Measurements from ENCODE around the gene CRYBB1.

The CRYBB1 gene

DNA sequence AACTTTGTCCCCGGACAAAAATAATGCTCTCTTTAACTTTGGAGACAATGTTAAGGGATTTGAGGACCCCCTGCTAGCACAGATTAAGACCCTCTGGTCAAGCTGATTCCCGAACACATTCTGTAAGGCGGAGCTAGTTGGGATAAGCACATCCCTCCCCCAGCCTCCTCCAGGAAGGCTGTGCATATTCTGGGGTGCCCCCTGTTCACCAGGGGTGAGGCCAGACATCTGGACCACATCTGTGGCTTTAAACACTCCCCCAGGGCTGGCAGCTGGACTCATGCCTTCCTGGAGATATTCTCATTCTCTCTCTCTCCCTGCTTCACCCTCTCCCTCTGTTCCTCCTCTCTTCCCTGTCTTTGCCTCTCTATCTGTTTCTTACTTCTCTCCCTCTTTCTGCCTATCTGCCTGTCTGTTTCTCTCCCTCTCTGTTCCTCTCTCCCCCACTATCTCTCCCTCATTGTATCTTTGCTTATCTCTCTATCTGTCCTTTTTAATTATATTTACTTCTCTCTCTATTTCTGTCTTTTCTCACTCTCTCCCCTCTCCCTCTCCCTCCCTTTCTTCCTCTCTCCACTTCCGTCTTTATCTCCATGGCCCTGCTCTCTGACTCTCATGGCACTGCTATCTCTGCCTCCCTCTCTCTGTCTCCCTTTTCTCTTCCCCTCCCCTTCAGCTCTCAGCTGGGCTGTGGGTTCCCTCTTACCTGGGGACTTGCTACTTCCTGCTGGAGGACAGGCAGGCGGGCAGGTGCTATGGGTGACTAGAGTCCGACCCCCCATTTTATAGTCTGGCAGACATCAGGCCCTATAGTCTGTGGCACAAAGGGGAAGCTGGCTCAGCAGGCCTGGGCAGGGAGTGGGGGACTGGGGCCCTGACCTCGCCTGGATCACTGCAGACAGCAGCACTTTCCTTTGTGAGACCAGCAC, at the start of gene CRYBB1:
TSS of gene CRYBB1 (minus strand) at position 757 of the 929 bp plus-strand sequence. CDS start 1,708 bp downstream, outside the sequence.
- DNase-seq (ENCODE audit: low spot score): no peak

- no peak for DNase-seq (ENCODE audit: low spot score)
These were observed 49.3 kb upstream of the CRYBB1 start for GRCh38 chr22:26667140-26667539.

GRCh38 chr22:26665813-26666231, 48.0 kb upstream of the CRYBB1 start:
- DNase-seq (ENCODE audit: low spot score): no peak

DNA sequence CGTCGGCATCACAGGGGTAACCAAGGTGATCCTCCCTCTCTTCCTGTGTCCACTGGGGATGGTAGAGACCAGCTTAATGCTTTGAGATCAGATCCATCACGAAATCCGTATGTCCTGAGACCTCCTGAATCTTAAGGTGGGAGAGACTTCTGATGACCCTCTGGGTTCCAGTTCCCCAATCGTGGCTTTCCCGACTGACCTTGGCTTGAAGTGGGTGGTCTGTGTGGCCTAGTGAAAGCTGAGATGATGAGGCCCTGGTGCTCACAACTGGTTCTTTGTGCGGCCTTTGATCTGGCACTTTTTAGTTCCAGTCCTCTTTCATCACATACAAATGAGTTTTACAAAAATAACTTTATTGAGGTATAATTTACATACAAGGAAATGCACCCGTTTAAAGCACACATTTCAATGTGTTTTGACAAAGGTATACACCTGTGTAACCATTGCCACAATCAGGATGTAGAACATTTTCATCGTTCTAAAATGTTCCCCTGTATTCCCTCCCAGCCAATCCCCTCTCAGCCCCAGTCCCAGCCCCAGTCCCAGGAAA, 45.6 kb upstream of the CRYBB1 start:
- no peak for DNase-seq (ENCODE audit: low spot score)

- DNase-seq (ENCODE audit: low spot score): no peak
These were observed 44.3 kb upstream of the CRYBB1 start for GRCh38 chr22:26662160-26662559.

DNA sequence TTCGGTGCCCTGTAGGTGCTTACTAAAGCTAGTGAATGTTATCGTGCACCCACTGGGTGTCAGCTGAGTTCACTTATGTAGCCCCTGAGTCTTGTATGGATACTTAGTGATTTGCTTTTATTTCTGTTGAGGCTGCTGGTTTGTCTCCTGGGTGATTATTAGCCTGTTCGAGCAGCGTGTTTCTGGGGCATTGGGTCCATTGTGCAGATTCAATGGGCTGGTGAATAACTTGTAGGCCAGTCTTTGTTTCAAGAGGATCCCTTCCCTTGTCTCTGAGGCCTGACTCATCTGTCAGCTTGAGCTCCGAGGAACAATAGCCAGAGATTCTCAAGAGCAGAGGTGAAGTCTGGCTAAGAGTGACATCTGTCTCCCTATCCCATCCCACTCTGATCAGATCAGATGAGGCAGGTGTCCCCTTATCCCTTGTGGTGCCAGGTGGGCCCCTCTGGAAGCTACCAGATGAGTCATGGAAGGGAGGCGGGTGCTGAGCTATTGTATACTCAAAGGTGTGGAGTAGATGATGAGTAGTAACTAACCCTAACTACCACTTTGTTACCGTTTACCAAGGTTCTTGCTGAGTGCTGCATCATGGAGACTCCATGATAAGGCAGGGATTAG, 43.2 kb upstream of the CRYBB1 start:
- DNase-seq (ENCODE audit: low spot score): no peak

DNA sequence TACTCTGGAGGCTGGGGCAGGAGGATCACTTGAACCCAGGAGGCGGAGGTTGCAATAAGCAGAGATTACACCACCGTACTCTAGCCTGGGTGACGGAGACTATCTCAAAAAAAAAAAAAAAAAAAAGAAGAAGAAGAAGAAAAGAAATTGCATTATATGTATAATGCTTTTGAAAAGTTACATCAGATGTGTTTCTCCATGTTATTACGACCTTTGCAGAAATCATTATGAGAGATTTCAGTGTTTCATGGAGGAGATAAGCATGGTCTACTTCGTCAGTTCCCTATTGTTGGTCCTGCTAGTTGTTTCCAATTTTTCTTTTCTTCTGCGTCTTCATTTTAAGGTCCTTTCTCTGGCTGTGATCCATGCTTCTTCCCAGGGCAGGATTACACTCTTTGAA, 42.5 kb upstream of the CRYBB1 start:
- no peak for DNase-seq (ENCODE audit: low spot score)

- DNase-seq (ENCODE audit: low spot score): peak; percentile 84
These were observed 41.0 kb upstream of the CRYBB1 start for GRCh38 chr22:26658671-26659478.

- DNase-seq (ENCODE audit: low spot score): peak; percentile 13
These were observed 40.3 kb upstream of the CRYBB1 start for GRCh38 chr22:26658161-26658560.

DNA sequence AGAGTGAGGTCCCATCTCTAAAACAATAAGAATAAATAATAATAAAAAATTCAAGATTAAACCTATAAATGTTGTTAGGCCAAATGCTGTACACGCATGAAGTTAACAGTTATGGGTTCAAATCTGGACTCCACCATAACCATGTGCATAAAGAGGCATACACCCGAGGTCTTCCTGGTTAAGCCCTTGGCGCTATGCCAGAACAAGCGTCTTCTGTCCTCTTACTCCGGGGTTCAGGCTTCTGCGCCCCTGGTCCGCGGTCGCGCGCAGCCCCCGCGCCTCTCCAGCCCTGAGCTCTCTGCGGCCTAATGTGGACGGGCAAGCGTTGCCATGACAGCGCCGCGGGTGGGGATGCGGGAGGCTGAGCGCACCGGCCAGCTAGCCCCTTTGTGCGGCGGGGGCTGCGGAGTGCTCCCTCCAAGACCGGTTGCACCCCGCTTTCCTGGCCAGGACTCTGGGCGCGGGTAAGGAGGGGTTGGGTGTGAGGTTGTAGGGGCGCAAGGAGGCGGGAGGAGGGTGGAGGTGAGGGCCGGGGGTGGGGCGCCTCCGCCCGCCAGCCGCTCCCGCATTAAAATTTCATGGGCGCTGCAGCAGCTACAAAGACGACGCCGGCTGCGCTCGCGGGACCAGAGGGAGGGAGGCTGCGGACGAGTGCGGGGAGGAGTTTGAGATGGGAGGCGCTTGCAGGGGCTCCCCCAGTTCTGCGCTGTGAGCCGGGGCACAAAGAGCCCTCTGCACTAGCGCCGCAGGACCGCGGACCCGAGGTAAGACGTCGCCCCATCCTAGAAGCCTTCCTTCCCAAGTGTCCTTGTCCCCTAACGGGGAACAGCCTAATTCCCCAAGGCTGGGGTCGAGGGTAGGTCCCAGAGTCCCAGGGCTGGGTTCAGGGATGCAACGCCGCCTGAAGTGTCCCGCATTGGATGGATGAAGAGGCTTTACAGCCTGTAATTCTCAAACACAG, 39.3 kb upstream of the CRYBB1 start, which contains the start of gene MIAT:
TSS of gene MIAT (plus strand) at position 698 of the 961 bp plus-strand sequence.
- DNase-seq (ENCODE audit: low spot score): peak; percentile 71

- no peak for DNase-seq (ENCODE audit: low spot score)
These were observed 34.0 kb upstream of the CRYBB1 start for GRCh38 chr22:26651815-26652214.

DNA sequence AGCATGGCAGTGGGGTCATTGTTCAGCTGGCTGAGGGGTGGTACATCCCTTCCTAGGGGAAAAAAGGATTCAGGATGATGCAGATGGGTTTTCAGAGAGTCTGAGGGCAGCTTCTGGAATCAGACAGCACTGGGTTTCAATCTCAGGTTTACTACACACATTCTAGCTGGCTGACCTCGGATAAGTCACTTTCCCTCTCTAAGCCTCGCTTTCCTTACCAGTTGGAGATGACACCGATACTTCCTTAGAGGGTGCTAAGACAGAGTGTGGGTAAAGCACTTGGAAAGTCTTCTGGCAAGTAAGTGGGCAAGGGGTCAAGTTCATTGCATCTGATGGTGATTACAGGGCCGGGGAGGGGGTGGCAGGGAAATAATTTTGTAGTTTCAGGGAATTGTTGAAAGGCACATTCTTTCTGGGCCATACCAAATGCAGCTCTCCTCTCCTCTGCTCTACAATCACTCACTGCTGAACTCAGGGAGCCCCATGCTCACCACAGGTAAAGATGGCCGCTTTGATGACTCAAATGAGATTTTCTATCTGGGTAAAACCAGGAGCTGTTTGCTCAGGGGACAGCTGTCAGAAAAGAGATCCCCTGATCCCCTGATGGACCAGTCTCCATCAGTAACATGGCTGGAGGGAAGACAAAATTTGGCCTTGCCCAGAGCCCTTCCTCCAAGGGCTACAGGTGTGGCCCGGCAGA, 33.0 kb upstream of the CRYBB1 start:
- no peak for DNase-seq (ENCODE audit: low spot score)

GRCh38 chr22:26648528-26649388, 30.9 kb upstream of the CRYBB1 start:
- no peak for DNase-seq (ENCODE audit: low spot score)

- DNase-seq (ENCODE audit: low spot score): peak; percentile 54
These were observed 30.2 kb upstream of the CRYBB1 start for GRCh38 chr22:26648011-26648497.

- DNase-seq (ENCODE audit: low spot score): no peak
These were observed 28.3 kb upstream of the CRYBB1 start for GRCh38 chr22:26646158-26646557.

- peak; percentile 43 for DNase-seq (ENCODE audit: low spot score)
These were observed 25.7 kb upstream of the CRYBB1 start for GRCh38 chr22:26643418-26644100.

DNA sequence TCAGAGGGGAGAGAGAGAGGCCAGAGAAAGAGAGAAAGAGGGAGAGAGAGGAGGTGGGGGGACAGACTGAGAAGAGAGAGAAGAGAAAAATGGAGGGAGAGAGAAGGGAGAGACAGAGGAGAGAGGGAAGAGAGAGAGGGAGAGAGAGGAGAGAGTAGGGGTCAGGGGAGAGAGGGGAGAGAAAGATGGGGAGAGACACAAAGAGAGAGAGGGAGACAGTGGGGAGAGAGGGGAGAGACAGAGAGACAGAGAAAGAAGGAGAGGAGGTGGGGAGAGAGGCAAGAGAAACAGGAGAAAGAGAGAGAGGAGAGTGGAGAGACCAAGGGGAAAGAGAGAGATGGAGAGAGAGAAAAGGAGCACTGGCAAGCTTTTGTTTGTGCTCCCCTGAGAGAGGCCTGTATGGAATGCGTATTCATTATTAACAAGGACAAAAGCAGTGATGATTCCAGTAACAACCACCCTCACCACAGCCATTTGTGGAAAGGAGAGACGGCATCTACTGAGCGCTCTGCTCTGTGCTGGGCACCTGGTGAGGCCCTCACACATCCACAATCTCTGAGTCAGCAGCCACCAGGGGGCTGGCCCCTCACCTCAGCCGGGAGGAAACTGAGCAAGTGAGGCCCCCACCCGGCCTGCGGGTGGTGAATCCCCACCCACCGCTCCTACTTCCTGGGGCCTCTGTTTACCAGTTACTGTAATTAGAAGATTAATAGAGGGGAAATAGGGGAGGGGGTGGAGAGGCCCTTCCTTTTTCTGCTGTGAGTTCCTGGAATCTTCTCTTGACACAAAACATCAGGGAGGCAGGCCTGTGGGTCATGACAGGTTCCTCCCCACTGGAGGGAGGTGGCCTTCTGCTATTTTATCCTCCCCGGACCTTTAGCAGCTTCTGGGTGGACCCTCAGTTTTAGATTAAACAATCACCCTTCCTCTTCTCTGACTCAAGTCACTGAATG, 24.9 kb upstream of the CRYBB1 start:
- peak; percentile 91 for DNase-seq (ENCODE audit: low spot score)
